UCSD-AML1 (cell line): ENCODE results near the gene CABP4.
"Not testable (repeated sequence)": the region's sequence is repeated elsewhere in the genome, so short reads cannot be mapped to it uniquely, and the experiment has no call there.

Experiments
- DNase-seq: peaks from one replicate; lab custom pipeline; 2025; ENCODE audit not compliant: unreplicated experiment; lab: John Stamatoyannopoulos, UW

CABP4 gene

GRCh38 chr11:67419325-67420049, 35.7 kb upstream of the CABP4 start:
- no peak for DNase-seq

DNA sequence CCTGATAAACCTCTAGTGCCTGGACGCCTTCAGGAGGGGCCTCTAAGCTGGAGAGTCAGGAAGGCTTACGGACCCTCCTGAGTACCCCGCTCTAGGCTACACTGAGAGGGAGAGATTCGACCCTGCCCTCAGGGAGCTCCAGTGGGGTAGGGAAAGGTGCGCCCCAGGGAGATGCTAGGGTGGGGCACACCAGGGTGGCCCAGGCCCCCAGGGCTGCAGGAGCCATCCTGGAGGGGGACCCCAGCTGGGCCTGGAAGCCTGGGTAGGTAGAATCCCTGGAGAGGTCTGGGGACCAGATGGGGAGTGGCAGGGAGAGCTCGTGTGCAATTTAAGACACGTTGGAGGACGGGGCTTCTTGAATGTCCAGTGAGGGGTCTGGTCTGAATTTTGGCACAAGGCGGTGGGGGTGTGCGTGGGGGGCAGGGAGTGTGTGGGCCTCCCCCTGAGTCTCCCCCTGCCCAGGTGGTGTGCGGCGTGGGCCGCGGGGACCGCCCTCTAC, 35.0 kb upstream of the CABP4 start:
- DNase-seq = no peak

- DNase-seq = peak; percentile 95
These were observed 34.3 kb upstream of the CABP4 start for GRCh38 chr11:67420646-67421429.

GRCh38 chr11:67421430-67422031, 33.6 kb upstream of the CABP4 start:
- DNase-seq = no peak

GRCh38 chr11:67422891-67423290, 32.3 kb upstream of the CABP4 start:
- no peak for DNase-seq

GRCh38 chr11:67423466-67423865, 31.7 kb upstream of the CABP4 start:
- no peak for DNase-seq

- no peak for DNase-seq
These were observed 31.1 kb upstream of the CABP4 start for GRCh38 chr11:67423891-67424613.

DNA sequence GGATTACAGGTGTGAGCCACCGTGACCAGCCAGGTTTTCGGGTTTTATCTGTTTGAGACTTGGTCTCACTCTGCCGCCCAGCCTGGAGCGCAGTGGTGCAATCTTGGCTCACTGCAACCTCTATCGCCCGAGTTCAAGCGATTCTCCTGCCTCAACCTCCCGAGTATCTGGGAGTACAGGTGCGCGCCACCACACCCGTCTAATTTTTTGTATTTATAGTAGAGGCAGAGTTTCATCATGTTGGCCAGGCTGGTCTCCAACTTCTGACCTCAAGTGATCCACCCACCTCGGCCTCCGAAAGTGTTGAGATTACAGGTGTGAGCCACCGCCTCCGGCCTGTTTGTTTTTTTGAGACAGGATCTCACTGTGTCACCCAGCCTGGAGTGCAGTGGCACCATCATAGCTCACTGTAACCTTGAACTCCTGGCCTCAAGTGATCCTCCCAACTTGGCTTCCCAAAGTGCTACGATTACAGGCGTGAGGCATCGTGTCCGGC, 27.7 kb upstream of the CABP4 start:
- DNase-seq = not testable (repeated sequence)

GRCh38 chr11:67428052-67429001, 26.8 kb upstream of the CABP4 start, which contains the start of gene RPS6KB2:
Gene RPS6KB2, plus strand, starts transcription at chr11:67428494. Its CDS starts 52 bp downstream, at chr11:67428546.
- DNase-seq = peak; percentile 96

DNA sequence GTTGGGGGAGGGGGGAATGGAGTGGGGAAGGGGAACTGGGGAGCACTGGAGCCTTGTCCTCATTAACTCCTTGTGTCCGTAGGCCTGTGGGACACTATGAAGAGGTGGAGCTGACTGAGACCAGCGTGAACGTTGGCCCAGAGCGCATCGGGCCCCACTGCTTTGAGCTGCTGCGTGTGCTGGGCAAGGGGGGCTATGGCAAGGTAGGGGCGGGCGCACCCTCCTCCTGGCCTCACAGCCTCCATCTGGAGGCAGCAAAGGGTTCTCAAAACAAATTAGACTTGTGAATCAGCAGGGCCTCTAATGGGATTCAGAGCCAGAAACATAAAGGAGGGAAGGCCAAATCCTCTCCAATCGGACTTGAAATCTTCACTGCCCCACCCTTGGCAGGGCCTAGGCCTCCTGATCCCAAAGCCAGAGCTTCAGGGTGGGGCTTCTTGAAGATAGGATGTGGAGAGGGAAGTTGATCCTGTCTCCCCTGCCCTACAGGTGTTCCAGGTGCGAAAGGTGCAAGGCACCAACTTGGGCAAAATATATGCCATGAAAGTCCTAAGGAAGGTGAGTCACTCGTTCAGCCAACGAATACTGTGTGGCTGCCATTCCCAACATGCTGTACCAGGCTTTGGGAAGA, 26.0 kb upstream of the CABP4 start:
- no peak for DNase-seq

- DNase-seq = no peak
These were observed 25.4 kb upstream of the CABP4 start for GRCh38 chr11:67429722-67430121.

DNA sequence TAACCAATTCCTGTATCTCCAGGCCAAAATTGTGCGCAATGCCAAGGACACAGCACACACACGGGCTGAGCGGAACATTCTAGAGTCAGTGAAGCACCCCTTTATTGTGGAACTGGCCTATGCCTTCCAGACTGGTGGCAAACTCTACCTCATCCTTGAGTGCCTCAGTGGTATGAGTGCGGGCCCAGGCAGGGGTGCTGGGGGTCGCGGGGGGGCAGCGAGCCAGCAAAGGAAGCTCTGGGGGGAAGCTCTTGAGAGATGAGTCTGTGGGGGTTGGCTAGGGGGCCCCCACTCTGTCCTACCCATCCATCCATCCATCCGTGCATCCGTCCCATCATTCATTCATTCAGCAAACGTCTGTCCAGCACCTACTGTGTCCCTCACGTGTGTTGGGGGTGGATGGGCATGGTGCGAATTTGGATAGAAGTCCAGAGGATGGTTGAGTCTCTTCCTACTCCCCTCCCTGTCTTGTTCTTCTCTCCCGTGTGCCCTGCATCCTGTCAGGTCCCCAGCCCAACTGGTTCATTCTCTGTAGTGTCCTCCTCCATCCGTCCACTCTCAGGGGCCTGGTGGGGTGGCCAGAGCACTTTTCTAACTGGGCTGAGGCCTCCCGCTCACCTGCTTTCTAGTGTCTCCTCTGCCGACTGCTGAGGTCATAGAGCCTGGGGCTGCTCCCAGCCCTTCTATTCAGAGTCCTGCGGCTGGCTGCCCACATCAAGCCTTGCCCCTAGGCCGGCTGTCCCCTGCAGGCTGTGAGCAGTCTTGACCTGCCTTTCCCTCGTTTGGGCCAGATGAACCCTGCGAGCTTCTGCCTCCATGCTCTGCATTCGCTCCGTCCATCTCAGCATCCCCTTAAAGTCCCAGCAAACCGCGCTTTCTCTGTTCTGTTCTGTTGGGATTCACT, 23.6 kb upstream of the CABP4 start:
- no peak for DNase-seq

GRCh38 chr11:67432655-67433349, 22.4 kb upstream of the CABP4 start:
- DNase-seq = no peak

- DNase-seq = no peak
These were observed 21.4 kb upstream of the CABP4 start for GRCh38 chr11:67433536-67434394.

DNA sequence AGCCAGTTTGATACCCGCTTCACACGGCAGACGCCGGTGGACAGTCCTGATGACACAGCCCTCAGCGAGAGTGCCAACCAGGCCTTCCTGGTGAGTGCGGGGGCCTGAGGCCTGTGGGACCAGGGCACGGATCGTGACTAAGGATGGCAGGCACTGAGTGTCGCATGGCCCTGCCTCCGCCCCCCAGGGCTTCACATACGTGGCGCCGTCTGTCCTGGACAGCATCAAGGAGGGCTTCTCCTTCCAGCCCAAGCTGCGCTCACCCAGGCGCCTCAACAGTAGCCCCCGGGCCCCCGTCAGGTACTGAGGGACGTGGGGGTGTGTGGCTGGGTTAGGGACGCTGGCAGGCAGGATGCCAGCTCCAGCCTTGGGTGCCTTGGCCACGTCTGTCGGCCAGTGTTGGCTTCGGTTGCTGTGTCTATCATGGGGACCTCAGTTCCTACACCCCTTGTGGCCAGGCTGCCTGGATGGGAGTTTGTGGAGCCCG, 20.7 kb upstream of the CABP4 start:
- DNase-seq = no peak

DNA sequence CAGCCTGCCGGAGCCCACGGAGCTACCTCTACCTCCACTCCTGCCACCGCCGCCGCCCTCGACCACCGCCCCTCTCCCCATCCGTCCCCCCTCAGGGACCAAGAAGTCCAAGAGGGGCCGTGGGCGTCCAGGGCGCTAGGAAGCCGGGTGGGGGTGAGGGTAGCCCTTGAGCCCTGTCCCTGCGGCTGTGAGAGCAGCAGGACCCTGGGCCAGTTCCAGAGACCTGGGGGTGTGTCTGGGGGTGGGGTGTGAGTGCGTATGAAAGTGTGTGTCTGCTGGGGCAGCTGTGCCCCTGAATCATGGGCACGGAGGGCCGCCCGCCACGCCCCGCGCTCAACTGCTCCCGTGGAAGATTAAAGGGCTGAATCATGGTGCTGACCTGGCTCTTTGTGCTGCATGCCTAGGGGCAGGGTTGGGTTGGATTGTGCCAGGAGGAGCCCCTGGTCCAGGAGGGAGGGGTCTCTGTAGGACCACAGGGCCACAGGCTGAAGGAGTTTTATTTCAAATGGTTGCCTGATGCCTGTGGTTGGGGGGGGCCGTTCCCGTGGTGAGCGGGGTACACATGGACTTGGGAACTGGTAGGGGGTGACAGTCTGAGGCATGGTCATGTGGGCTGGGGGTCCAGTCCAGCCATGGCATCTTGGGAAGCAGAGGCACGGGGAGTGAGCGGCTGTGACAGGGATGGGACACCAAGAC, 20.0 kb upstream of the CABP4 start:
- no peak for DNase-seq
